ENCODE measurements around the gene KRTAP5-9.
"Not testable (repeated sequence)": the region's sequence is repeated elsewhere in the genome, so short reads cannot be mapped to it uniquely, and the experiment has no call there.

The KRTAP5-9 gene

DNA sequence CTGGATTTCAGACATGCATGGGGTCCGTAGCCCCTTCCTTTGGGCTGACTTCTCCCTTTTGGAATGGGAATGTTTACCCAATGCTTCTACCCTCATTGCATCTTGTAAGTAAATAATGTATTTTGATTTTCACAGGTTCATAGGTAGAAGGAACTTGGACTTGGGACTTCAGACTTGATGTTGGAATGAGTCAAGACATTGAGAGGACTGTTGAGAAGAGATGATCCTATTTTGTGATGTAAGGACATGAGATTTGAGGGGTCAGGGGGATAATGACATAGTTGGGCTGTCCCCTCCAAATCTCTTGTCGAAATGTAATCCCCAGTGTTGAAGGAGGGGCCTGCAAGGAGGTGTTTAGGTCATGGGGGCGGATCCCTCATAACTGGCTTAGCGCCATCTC lies 16.2 kb downstream of the KRTAP5-9 start:
- H3K4me3 ChIP-seq (ENCODE audit: low read depth, low read length) = no peak overlapping the region
- TF ChIP-seq, protein P1, sequence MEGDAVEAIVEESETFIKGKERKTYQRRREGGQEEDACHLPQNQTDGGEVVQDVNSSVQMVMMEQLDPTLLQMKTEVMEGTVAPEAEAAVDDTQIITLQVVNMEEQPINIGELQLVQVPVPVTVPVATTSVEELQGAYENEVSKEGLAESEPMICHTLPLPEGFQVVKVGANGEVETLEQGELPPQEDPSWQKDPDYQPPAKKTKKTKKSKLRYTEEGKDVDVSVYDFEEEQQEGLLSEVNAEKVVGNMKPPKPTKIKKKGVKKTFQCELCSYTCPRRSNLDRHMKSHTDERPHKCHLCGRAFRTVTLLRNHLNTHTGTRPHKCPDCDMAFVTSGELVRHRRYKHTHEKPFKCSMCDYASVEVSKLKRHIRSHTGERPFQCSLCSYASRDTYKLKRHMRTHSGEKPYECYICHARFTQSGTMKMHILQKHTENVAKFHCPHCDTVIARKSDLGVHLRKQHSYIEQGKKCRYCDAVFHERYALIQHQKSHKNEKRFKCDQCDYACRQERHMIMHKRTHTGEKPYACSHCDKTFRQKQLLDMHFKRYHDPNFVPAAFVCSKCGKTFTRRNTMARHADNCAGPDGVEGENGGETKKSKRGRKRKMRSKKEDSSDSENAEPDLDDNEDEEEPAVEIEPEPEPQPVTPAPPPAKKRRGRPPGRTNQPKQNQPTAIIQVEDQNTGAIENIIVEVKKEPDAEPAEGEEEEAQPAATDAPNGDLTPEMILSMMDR (IDR thresholded peaks at IDR 0.05; ENCODE audit: borderline replicate concordance, insufficient read depth, low read depth, low read length) = no peak

DNA sequence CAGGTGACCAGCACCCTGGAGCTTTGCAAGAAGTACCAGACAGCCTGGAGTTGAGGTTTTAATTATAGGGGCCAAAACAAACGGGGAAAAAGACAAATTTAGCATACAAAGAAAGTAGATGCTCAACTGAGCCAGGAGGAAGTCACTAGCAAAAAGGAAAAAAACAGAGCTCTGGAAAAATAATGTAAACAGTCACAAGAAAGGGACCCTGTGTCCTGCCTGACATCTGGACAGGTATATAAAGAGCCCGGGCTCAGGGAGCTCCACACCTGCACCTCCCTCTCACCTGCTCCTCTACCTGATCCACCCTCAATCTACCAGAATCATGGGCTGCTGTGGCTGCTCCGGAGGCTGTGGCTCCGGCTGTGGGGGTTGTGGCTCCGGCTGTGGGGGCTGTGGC lies 17.0 kb downstream of the KRTAP5-9 start, which contains the start of gene KRTAP5-10:
Gene KRTAP5-10, plus strand, starts transcription at position 301 of the 400 bp plus-strand sequence. Its CDS starts 25 bp downstream, at position 326.
- TF ChIP-seq, protein P1 (IDR thresholded peaks at IDR 0.05; ENCODE audit: borderline replicate concordance, insufficient read depth, low read depth, low read length) = no peak

DNA sequence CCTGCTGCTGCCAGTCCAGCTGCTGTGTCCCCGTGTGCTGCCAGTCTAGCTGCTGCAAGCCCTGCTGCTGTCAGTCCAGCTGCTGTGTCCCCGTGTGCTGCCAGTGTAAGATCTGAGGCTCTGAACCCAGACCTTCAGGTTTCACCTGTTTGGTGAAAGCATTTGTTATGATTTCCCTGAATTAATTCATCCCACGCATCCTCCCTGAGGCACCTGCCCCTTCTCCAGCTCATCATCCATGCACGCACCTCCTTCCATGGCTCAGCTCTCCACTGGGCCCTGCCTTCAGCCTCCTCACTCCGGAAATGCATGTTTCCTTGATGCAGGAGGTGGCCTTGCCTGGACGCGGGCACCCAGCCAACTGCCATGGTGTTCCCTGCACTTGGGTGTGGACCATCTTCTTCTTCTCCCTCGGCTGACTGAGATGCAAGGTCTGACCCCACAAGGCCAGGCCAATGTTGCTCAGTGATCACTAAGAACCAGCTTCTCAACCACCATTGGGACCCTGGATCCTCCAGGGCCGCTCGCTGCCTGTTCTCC lies 17.9 kb downstream of the KRTAP5-9 start:
- H3K4me3 ChIP-seq (ENCODE audit: low read depth, low read length) = no peak overlapping the region
- TF ChIP-seq, protein P1 (IDR thresholded peaks at IDR 0.05; ENCODE audit: borderline replicate concordance, insufficient read depth, low read depth, low read length) = no peak

More for the DNA sequence above, 17.0 kb downstream of the KRTAP5-9 start, which contains the start of gene KRTAP5-10:
- H3K4me3 ChIP-seq (ENCODE audit: low read depth, low read length) = no peak within 1 kb of the TSS

DNA sequence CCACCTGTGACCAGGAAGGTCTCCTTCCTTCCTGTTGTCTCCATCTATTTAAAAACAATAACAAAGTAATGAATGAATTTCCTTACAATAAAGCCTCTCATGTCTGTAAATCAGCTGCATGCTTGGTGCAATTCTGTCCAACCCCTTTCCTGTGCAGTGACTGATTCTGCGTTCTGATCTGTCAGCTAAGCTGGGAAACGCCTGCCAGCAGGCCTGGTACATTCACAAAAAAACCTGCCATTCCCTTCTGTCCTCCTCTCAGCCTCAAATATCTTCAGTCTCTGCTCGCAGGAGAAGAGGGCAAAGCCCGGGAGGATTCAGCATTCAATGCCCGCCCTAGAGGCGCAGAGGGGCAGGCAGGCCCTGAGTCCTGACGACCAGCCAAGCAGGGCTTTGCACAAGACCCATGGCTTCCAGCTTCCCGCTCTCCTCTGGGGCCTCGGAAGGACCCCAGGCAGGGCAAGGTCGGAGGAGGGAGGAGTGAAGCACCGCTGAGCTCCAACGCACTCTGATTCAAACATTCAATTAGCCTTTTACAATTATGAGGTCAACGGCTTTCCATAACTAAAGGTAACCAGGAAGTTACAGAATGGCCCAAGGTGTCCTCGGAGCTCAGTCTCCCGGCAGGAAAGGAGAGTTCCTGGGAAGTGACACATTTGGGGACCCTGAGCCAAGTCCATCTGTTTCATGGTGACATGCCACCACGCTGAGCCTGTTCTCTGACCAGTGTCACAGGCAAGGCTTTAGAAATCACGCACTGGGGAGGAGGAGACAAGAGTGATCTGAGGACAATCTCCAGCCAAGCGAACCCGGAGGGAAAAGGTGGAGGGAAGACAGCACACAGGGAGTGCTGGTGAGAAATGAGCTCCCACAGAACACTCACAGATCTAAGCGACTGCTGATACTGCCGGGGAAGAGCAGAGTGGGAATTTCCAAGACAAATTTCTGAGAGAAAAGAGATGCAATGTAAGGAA lies 18.7 kb downstream of the KRTAP5-9 start:
- not testable (repeated sequence) for H3K4me3 ChIP-seq (ENCODE audit: low read depth, low read length)

DNA sequence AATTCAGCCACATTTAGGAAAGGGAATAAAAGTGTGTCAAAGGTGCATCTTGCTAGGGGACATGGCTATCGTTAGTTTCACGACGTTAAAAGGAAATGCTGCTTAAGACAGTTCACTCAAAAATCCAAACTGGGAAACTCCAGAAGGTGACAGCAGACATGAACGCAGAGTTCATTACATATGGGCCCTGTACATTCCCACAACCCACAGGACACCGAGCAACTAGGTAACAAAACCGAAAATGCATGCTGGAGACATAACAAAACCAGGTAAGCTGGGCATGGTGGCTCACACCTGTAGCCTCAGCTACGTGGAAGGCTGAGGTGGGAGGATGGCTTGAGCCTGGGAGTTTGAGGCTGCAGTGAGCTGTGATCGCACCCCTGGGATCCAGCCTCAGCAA lies 19.4 kb downstream of the KRTAP5-9 start:
- not testable (repeated sequence) for H3K4me3 ChIP-seq (ENCODE audit: low read depth, low read length)

DNA sequence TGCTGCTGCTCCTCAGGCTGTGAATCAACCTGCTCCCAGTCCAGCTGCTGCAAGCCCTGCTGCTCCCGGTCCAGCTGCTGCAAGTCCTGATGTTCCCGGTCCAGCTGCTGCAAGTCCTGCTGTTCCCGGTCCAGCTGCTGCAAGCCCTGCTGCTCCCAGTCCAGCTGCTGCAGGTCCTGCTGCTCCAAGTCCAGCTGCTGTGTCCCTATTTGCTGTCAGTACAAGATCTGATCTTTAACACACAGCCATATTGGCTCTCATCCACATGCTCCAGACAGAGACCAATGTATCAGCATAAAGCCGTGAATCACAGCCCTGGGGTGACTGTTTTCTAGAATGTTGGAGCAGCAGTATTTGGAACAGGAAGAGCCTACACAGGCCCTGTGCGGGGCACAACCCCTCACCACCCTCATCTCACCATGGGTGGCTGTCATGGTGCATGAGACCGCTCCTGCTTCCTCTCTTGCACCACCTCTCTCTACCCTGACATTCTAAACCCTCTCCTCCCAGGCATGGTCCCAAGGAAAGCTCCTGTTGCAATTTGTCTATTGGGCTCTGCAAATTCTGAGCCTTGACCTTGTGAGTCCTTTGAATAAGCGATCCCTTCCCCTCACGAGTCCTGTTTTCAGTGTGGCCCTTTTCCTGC lies 20.6 kb downstream of the KRTAP5-9 start:
- TF ChIP-seq, protein P1 (IDR thresholded peaks at IDR 0.05; ENCODE audit: borderline replicate concordance, insufficient read depth, low read depth, low read length) = no peak
- H3K4me3 ChIP-seq (ENCODE audit: low read depth, low read length) = no peak overlapping the region

DNA sequence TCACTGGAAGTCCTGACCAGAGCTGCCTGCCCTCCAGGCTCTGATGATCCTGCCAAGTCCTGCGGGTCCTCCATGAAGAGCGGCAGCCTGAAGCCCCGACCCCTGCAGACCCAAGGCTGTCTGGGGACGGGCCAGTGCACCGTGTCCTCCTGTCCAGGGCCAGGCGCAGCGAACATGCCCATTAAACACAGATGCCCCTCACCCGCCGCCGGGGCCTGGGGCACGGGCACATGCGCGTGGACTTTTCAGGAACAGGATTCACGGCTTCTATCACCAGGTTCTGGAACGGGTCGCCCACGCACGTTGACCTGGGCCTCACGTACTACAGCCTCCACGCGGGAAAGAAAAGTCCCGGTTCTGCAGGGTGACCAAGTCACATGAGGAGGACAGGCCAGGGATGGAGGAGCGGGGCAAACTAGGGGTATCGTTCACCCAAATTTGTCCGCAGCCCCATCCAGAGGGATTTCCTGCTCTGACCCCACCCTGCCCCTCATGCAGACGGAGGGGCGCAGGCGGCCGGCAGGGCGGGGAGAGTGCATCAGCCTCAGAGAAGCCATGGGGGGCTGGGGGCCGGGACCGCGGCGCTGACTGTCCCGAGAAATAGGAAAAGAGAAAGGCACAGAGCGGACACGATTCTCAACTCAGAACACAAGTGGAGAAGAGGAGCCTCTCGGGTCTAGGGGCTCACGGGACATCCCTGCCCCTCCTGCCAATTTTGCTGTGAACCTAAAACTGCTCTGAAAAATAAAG lies 23.1 kb downstream of the KRTAP5-9 start:
- H3K4me3 ChIP-seq (ENCODE audit: low read depth, low read length) = not testable (repeated sequence)

DNA sequence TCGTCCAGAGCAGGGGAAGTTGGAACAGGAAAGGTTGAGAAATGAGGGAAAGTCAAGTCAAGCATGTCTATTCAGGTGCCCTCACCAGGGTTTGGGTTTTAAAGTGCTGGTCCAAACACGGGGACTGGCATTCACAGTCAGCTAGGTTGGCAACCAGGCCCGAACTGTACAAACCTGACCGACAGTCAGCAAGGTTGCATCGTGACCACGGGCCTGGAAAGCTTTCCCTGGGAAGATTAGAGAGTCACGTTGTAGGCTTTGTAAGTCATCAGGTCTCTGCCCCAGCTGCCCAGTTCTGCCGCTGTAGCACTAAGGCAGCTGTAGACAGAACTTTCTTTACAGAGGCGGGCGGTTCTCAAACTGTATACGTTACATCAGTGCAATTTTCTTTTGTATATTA lies 24.6 kb downstream of the KRTAP5-9 start:
- H3K4me3 ChIP-seq (ENCODE audit: low read depth, low read length) = no peak overlapping the region
- TF ChIP-seq, protein P1 (IDR thresholded peaks at IDR 0.05; ENCODE audit: borderline replicate concordance, insufficient read depth, low read depth, low read length) = no peak
